ENCODE results near the gene RNF220. TPM values are rescaled to one million over a fixed set of nuclear protein-coding genes. Genes with fewer than 3 reads are reported as not detected.

Gene RNF220
- total and polyA plus RNA-seq, 2 experiments from 2014 or later = 77.2 to 117 TPM

DNA sequence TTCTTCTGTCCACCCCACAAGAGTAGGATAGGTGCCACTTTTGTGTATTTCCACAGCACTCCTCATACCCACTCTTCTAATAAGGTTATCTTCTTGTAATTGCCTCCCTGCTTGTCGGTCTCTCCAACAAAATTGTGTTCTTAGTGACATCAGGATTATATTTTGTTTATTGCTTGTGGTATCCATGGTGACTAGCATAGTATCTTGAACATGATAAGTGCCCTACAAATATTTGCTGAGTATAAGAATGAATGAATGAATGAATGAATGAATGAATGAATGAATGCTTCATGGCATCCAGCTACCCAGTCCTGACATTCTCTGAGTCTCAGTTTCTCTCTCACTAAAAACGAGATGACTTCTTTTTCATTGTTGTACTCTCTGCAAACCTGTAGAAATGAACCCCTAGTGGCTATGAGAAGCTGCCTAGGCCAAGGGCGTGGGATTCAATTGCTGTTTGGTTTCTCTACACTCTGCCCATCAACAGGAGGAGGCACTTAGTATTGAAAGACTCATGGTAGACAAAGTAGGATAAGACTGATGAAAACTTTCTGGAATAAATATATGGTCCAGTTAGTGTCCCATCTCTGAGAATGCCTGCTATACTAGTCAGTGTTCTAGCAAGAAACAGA lies 148.2 kb downstream of the RNF220 start:
- H3K4me1 ChIP-seq (ENCODE audit: insufficient read depth) = peaks cover 3% of the 10 kb centered on the region
- peak overlapping the region; percentile 45 for H3K4me2 ChIP-seq
- TF ChIP-seq EZH2 (IDR thresholded peaks at IDR 0.05; ENCODE audit: borderline replicate concordance) (no peak), EZH2phosphoT487 (IDR thresholded peaks at IDR 0.05; ENCODE audit: low read depth, severe bottlenecking, unreplicated experiment) (no peak)
- TF ChIP-seq, protein P1, sequence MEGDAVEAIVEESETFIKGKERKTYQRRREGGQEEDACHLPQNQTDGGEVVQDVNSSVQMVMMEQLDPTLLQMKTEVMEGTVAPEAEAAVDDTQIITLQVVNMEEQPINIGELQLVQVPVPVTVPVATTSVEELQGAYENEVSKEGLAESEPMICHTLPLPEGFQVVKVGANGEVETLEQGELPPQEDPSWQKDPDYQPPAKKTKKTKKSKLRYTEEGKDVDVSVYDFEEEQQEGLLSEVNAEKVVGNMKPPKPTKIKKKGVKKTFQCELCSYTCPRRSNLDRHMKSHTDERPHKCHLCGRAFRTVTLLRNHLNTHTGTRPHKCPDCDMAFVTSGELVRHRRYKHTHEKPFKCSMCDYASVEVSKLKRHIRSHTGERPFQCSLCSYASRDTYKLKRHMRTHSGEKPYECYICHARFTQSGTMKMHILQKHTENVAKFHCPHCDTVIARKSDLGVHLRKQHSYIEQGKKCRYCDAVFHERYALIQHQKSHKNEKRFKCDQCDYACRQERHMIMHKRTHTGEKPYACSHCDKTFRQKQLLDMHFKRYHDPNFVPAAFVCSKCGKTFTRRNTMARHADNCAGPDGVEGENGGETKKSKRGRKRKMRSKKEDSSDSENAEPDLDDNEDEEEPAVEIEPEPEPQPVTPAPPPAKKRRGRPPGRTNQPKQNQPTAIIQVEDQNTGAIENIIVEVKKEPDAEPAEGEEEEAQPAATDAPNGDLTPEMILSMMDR (IDR thresholded peaks at IDR 0.05; ENCODE audit: poor library complexity) = no peak
- H4K20me1 ChIP-seq (ENCODE audit: insufficient read depth, poor library complexity, severe bottlenecking) = no peaks in the 10 kb centered on the region
- H3K27me3 ChIP-seq = peaks cover 3% of the 10 kb centered on the region
- H3K4me3 ChIP-seq = no peak overlapping the region
- H3K36me3 ChIP-seq (replicated peaks; ENCODE audit: insufficient read depth, low read depth) = no peaks in the 10 kb centered on the region
- H3K79me2 ChIP-seq = no peaks in the 10 kb centered on the region
- WGBS (ENCODE audit: low lambda C conversion rate, missing lambda C conversion rate) = 74% methylated on average over 3 of the region's 3 CpGs
- H3K9me3 ChIP-seq (ENCODE audit: low read depth) = no peaks in the 10 kb centered on the region
- no peaks in the 10 kb centered on the region for H3K9me2 ChIP-seq (replicated peaks; ENCODE audit: insufficient read depth)
- no peak for DNase-seq (ENCODE audit: low spot score)
- H2AFZ ChIP-seq = no peak overlapping the region
- peak overlapping the region; percentile 75 for H3K27ac ChIP-seq

DNA sequence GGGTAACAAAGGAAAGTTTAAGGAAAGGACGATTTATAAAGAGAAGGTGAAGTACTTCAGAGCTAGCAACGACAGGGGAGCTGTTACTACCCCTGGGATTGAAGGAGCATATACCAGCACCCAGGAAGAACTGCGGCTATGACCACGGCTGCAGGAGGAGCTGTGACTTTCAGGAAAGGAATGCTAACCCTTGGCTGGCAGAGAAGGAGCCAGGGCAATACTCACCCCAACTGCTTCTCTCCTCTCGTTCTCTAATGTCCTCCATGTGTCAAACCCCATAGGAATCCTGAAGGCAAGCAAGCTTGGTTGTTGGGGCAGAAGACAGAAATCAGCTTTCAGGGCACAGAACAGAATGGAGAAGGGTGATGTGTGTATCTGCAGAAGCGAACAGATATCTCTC lies 148.7 kb downstream of the RNF220 start:
- Histone ChIP-seq H4K20me1 (ENCODE audit: insufficient read depth, poor library complexity, severe bottlenecking) (no peaks in the 10 kb centered on the region), H3K4me3 (no peak overlapping the region), H3K4me2 (no peak overlapping the region), H3K27me3 (peaks cover 4% of the 10 kb centered on the region), H2AFZ (no peak overlapping the region), H3K79me2 (no peaks in the 10 kb centered on the region), H3K9me2 (replicated peaks; ENCODE audit: insufficient read depth) (no peaks in the 10 kb centered on the region), H3K36me3 (replicated peaks; ENCODE audit: insufficient read depth, low read depth) (no peaks in the 10 kb centered on the region), H3K27ac (peak overlapping the region; percentile 75), H3K9me3 (ENCODE audit: low read depth) (no peaks in the 10 kb centered on the region), H3K4me1 (ENCODE audit: insufficient read depth) (peaks cover 3% of the 10 kb centered on the region)
- 72% methylated on average over 6 of the region's 6 CpGs for WGBS (ENCODE audit: low lambda C conversion rate, missing lambda C conversion rate)
- DNase-seq (ENCODE audit: low spot score) = peak; percentile 35
- TF ChIP-seq EZH2 (IDR thresholded peaks at IDR 0.05; ENCODE audit: borderline replicate concordance) (no peak), EZH2phosphoT487 (IDR thresholded peaks at IDR 0.05; ENCODE audit: low read depth, severe bottlenecking, unreplicated experiment) (no peak)
- TF ChIP-seq, protein P1 (IDR thresholded peaks at IDR 0.05; ENCODE audit: poor library complexity) = no peak

- no peak for DNase-seq (ENCODE audit: low spot score)
- Histone ChIP-seq H3K9me3 (ENCODE audit: low read depth) (no peaks in the 10 kb centered on the region), H3K36me3 (replicated peaks; ENCODE audit: insufficient read depth, low read depth) (no peaks in the 10 kb centered on the region), H3K9me2 (replicated peaks; ENCODE audit: insufficient read depth) (no peaks in the 10 kb centered on the region), H3K4me2 (no peak overlapping the region), H3K27ac (no peak overlapping the region), H2AFZ (no peak overlapping the region), H3K4me1 (ENCODE audit: insufficient read depth) (peaks cover 3% of the 10 kb centered on the region), H3K79me2 (no peaks in the 10 kb centered on the region), H3K27me3 (peaks cover 4% of the 10 kb centered on the region), H4K20me1 (ENCODE audit: insufficient read depth, poor library complexity, severe bottlenecking) (no peaks in the 10 kb centered on the region), H3K4me3 (no peak overlapping the region)
- 57% methylated on average over 2 of the region's 2 CpGs for WGBS (ENCODE audit: low lambda C conversion rate, missing lambda C conversion rate)
- no peak for TF ChIP-seq EZH2phosphoT487 (IDR thresholded peaks at IDR 0.05; ENCODE audit: low read depth, severe bottlenecking, unreplicated experiment)
- TF ChIP-seq, protein P1 (IDR thresholded peaks at IDR 0.05; ENCODE audit: poor library complexity) = no peak
- TF ChIP-seq EZH2 (IDR thresholded peaks at IDR 0.05; ENCODE audit: borderline replicate concordance) = no peak
These were observed 149.7 kb downstream of the RNF220 start for GRCh38 chr1:44554706-44555105.
